GM12874 (cell line): Measurements from ENCODE around the gene MGAT4C.

Experiments
- TF ChIP-seq, protein P1 (sequence below): IDR thresholded peaks from 2 replicates; pipeline ENCODE4 v1.5.1; 2011; ENCODE audit warnings: low read depth, mild to moderate bottlenecking, control low read depth, low read length, moderate library complexity; ENCODE audit not compliant: insufficient read depth

Gene MGAT4C

DNA sequence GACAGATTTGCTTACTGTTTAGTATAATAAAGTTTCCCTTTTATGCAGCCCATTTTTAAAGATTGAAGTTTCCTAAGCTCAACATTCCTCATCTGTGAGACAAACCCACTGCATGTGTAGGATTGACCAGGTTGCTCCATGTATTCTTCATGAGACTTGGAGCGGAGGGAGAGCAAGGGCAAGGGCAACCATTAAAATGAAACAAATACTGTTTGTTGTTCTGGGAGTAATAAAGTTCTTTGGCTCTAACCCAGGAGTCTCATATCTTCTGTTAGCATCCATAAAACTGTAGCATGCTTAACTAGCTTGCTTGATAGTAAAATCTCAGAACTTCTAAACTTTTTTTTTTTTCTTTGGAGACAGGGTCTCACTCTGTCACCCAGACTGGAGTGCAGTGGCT, 307.9 kb downstream of the MGAT4C start:
- TF ChIP-seq, protein P1, sequence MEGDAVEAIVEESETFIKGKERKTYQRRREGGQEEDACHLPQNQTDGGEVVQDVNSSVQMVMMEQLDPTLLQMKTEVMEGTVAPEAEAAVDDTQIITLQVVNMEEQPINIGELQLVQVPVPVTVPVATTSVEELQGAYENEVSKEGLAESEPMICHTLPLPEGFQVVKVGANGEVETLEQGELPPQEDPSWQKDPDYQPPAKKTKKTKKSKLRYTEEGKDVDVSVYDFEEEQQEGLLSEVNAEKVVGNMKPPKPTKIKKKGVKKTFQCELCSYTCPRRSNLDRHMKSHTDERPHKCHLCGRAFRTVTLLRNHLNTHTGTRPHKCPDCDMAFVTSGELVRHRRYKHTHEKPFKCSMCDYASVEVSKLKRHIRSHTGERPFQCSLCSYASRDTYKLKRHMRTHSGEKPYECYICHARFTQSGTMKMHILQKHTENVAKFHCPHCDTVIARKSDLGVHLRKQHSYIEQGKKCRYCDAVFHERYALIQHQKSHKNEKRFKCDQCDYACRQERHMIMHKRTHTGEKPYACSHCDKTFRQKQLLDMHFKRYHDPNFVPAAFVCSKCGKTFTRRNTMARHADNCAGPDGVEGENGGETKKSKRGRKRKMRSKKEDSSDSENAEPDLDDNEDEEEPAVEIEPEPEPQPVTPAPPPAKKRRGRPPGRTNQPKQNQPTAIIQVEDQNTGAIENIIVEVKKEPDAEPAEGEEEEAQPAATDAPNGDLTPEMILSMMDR: no peak

- TF ChIP-seq, protein P1: no peak
Observed at GRCh38 chr12:85947286-85947685, 308.9 kb downstream of the MGAT4C start.

DNA sequence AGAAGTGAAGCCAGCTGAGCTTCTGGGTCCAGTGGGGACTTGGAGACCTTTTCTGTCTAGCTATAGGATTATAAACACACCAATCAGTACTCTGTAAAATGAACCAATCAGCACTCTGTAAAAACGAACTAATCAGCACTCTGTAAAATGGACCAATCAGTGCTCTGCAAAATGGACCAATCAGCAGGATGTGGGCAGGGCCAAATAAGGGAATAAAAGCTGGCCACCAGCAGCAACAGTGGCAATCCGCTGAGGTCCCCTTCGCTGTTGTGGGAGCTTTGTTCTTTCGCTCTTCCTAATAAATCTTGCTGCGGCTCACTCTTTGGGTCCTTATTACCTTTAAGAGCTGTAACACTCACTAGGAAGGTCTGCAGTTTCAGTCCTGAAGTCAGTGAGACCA, 309.8 kb downstream of the MGAT4C start:
- TF ChIP-seq, protein P1: no peak

GRCh38 chr12:85927166-85927565, 329.0 kb downstream of the MGAT4C start:
- TF ChIP-seq, protein P1: no peak

GRCh38 chr12:85923767-85924331, 332.3 kb downstream of the MGAT4C start:
- TF ChIP-seq, protein P1: peak; percentile 25; the same call in 1 of the 2 replicates

DNA sequence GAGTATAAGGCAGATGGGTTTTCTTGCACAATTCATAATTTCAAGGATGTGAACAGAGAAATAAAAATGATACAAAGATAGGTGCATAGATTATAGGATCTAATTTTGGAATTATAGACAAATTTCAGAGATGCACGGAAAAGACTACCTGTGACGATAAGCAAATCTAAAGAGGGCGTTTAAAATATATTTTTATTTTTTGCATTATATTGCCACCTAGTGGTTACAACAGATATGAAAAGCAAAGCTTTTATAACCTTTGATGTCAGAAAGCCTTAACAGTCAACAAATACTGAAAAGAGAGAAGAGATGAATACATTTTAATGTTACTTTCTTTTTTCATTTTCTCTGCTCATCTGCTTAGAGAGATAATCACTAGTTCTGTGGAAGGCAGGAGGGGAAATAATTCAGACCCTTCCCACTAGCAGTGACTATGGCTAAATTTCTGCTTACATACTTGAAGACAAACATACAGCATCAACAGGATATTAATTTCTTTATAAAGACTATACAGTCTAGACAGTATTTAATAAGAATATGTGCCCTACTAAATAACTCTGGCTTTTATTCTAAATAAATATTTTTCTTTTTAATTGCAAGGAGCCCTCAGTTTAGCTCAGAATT, 335.8 kb downstream of the MGAT4C start:
- TF ChIP-seq, protein P1: peak; percentile 27; the same call in 1 of the 2 replicates
